ENCODE results near the gene TCEA2.

Gene TCEA2

GRCh38 chr20:64107736-64108457 lies 44.9 kb downstream of the TCEA2 start:
- Histone ChIP-seq H3K9me3 (ENCODE audit: low read depth, low read length) (no peaks in the 10 kb centered on the region), H3K27ac (no peak overlapping the region), H3K4me3 (no peak overlapping the region), H3K36me3 (ENCODE audit: insufficient read depth, low read length) (no peaks in the 10 kb centered on the region), H3K9ac (ENCODE audit: insufficient read length) (no peak overlapping the region)
- no peak for DNase-seq (ENCODE audit: low read depth, low spot score)
- TF ChIP-seq FOXP2 (optimal IDR thresholded peaks at IDR 0.05; ENCODE audit: control extremely low read depth, extremely low read length, insufficient read depth): no peak
- no peak for TF ChIP-seq EZH2 (IDR thresholded peaks at IDR 0.05)
- TF ChIP-seq POLR2AphosphoS5 (IDR thresholded peaks at IDR 0.05; ENCODE audit: borderline replicate concordance, low read depth, low read length): no peak

- TF ChIP-seq FOXP2 (optimal IDR thresholded peaks at IDR 0.05; ENCODE audit: control extremely low read depth, extremely low read length, insufficient read depth): no peak
- TF ChIP-seq EZH2 (IDR thresholded peaks at IDR 0.05): no peak
- no peak for TF ChIP-seq POLR2AphosphoS5 (IDR thresholded peaks at IDR 0.05; ENCODE audit: borderline replicate concordance, low read depth, low read length)
- DNase-seq (ENCODE audit: low read depth, low spot score): no peak
- Histone ChIP-seq H3K4me3 (no peak overlapping the region), H3K9me3 (ENCODE audit: low read depth, low read length) (no peaks in the 10 kb centered on the region), H3K36me3 (ENCODE audit: insufficient read depth, low read length) (no peaks in the 10 kb centered on the region), H3K9ac (ENCODE audit: insufficient read length) (no peak overlapping the region), H3K27ac (no peak overlapping the region)
These were observed 46.0 kb downstream of the TCEA2 start for GRCh38 chr20:64108731-64109681.

- TF ChIP-seq POLR2AphosphoS5 (IDR thresholded peaks at IDR 0.05; ENCODE audit: borderline replicate concordance, low read depth, low read length): no peak
- no peak for TF ChIP-seq EZH2 (IDR thresholded peaks at IDR 0.05)
- no peak for TF ChIP-seq FOXP2 (optimal IDR thresholded peaks at IDR 0.05; ENCODE audit: control extremely low read depth, extremely low read length, insufficient read depth)
- Histone ChIP-seq H3K9me3 (ENCODE audit: low read depth, low read length) (no peaks in the 10 kb centered on the region), H3K36me3 (ENCODE audit: insufficient read depth, low read length) (no peaks in the 10 kb centered on the region), H3K27ac (no peak overlapping the region), H3K9ac (ENCODE audit: insufficient read length) (no peak overlapping the region), H3K4me3 (no peak overlapping the region)
- DNase-seq (ENCODE audit: low read depth, low spot score): no peak
These were observed 46.9 kb downstream of the TCEA2 start for GRCh38 chr20:64109831-64110391.

- no peak overlapping the region for H3K4me3 ChIP-seq
- H3K9me3 ChIP-seq (ENCODE audit: low read depth, low read length): no peaks in the 10 kb centered on the region
- no peak overlapping the region for H3K27ac ChIP-seq
- DNase-seq (ENCODE audit: low read depth, low spot score): no peak
- no peaks in the 10 kb centered on the region for H3K36me3 ChIP-seq (ENCODE audit: insufficient read depth, low read length)
- H3K9ac ChIP-seq (ENCODE audit: insufficient read length): no peak overlapping the region
- no peak for TF ChIP-seq POLR2AphosphoS5 (IDR thresholded peaks at IDR 0.05; ENCODE audit: borderline replicate concordance, low read depth, low read length)
These were observed 47.5 kb downstream of the TCEA2 start for GRCh38 chr20:64110411-64111068.

- Histone ChIP-seq H3K9me3 (ENCODE audit: low read depth, low read length) (no peaks in the 10 kb centered on the region), H3K36me3 (ENCODE audit: insufficient read depth, low read length) (no peaks in the 10 kb centered on the region), H3K27ac (no peak overlapping the region), H3K9ac (ENCODE audit: insufficient read length) (no peak overlapping the region), H3K4me3 (no peak overlapping the region)
- TF ChIP-seq FOXP2 (optimal IDR thresholded peaks at IDR 0.05; ENCODE audit: control extremely low read depth, extremely low read length, insufficient read depth) (no peak), EZH2 (IDR thresholded peaks at IDR 0.05) (no peak), POLR2AphosphoS5 (IDR thresholded peaks at IDR 0.05; ENCODE audit: borderline replicate concordance, low read depth, low read length) (no peak)
- no peak for DNase-seq (ENCODE audit: low read depth, low spot score)
These were observed 49.0 kb downstream of the TCEA2 start for GRCh38 chr20:64111841-64112641.

- H3K9me3 ChIP-seq (ENCODE audit: low read depth, low read length): no peaks in the 10 kb centered on the region
- no peak for DNase-seq (ENCODE audit: low read depth, low spot score)
- no peaks in the 10 kb centered on the region for H3K36me3 ChIP-seq (ENCODE audit: insufficient read depth, low read length)
- no peak overlapping the region for H3K9ac ChIP-seq (ENCODE audit: insufficient read length)
- H3K4me3 ChIP-seq: no peak overlapping the region
- TF ChIP-seq FOXP2 (optimal IDR thresholded peaks at IDR 0.05; ENCODE audit: control extremely low read depth, extremely low read length, insufficient read depth) (no peak), POLR2AphosphoS5 (IDR thresholded peaks at IDR 0.05; ENCODE audit: borderline replicate concordance, low read depth, low read length) (no peak), EZH2 (IDR thresholded peaks at IDR 0.05) (no peak)
- H3K27ac ChIP-seq: no peak overlapping the region
These were observed 49.9 kb downstream of the TCEA2 start for GRCh38 chr20:64112691-64113443.

- Histone ChIP-seq H3K36me3 (ENCODE audit: insufficient read depth, low read length) (no peaks in the 10 kb centered on the region), H3K4me3 (no peak overlapping the region), H3K9ac (ENCODE audit: insufficient read length) (no peak overlapping the region), H3K27ac (no peak overlapping the region), H3K9me3 (ENCODE audit: low read depth, low read length) (no peaks in the 10 kb centered on the region)
- no peak for DNase-seq (ENCODE audit: low read depth, low spot score)
- TF ChIP-seq FOXP2 (optimal IDR thresholded peaks at IDR 0.05; ENCODE audit: control extremely low read depth, extremely low read length, insufficient read depth) (no peak), EZH2 (IDR thresholded peaks at IDR 0.05) (no peak), POLR2AphosphoS5 (IDR thresholded peaks at IDR 0.05; ENCODE audit: borderline replicate concordance, low read depth, low read length) (no peak)
These were observed 50.4 kb downstream of the TCEA2 start for GRCh38 chr20:64113444-64113775.

Data from SK-N-MC (cell line).